Stimulated activated CD8-positive, alpha-beta memory T cell treated with anti-CD3 and anti-CD28 coated beads, Interleukin-15, amount 100 ng/mL, for 48 hours (primary cell): Measurements from ENCODE around the gene LMOD3.

Experiments
- DNase-seq, 2 donors: peaks; one replicate each; pipeline ENCODE4 v3.0.0-alpha.2; 2020; ENCODE audit warnings: low read depth in 2 of 2

Gene LMOD3

GRCh38 chr3:69091389-69092029 is 30.9 kb downstream of the LMOD3 start:
- DNase-seq: no peak

- no peak for DNase-seq
These were observed 32.4 kb downstream of the LMOD3 start for GRCh38 chr3:69090021-69090420.

- DNase-seq: no peak
These were observed 34.3 kb downstream of the LMOD3 start for GRCh38 chr3:69088063-69088462.

GRCh38 chr3:69087030-69087791 is 35.2 kb downstream of the LMOD3 start:
- DNase-seq: no peak

GRCh38 chr3:69085833-69086722 is 36.3 kb downstream of the LMOD3 start:
- peak; percentile 65 to 76 for DNase-seq

GRCh38 chr3:69085168-69085832 is 37.1 kb downstream of the LMOD3 start:
- no peak for DNase-seq

- peak; percentile 86 to 89 for DNase-seq
These were observed 37.8 kb downstream of the LMOD3 start, which contains the start of gene ARL6IP5 for GRCh38 chr3:69084326-69085167. TSS of gene ARL6IP5 (plus strand) at chr3:69084937. CDS start at chr3:69085048, 111 bp downstream.

- DNase-seq: peak; percentile 66 to 73
These were observed 39.6 kb downstream of the LMOD3 start for GRCh38 chr3:69082805-69083204.

GRCh38 chr3:69082361-69082760 is 40.0 kb downstream of the LMOD3 start:
- no peak for DNase-seq

- no peak for DNase-seq
These were observed 40.7 kb downstream of the LMOD3 start for GRCh38 chr3:69081583-69082262.

GRCh38 chr3:69080233-69080920 is 42.0 kb downstream of the LMOD3 start, which contains the start of gene UBA3:
TSS of gene UBA3 (minus strand) at chr3:69080365. CDS start at chr3:69080353, 12 bp downstream.
- peak; percentile 89 to 90 for DNase-seq

GRCh38 chr3:69079269-69080159 is 42.9 kb downstream of the LMOD3 start:
- no peak for DNase-seq

GRCh38 chr3:69072928-69073327 is 49.5 kb downstream of the LMOD3 start:
- no peak for DNase-seq

- DNase-seq: no peak
These were observed 56.3 kb downstream of the LMOD3 start for GRCh38 chr3:69066121-69066520.

GRCh38 chr3:69065318-69065964 is 57.0 kb downstream of the LMOD3 start:
- DNase-seq: no peak

- DNase-seq: no peak
These were observed 58.8 kb downstream of the LMOD3 start for GRCh38 chr3:69063636-69064035.

- no peak for DNase-seq
These were observed 62.7 kb downstream of the LMOD3 start for GRCh38 chr3:69059688-69060087.

GRCh38 chr3:69058947-69059224 is 63.5 kb downstream of the LMOD3 start:
- no peak for DNase-seq
